A549 (cell line): Measurements from ENCODE around the gene SCN5A.

Source experiments
- EP300 ChIP-seq, 2 experiments: fragments of >200 bp; sonication (Bioruptor Twin); formaldehyde crosslinking; IDR thresholded peaks; 2 replicates in 1 of 2; 3 replicates in 1 of 2; pipeline ENCODE4 v1.6.1; 2016 to 2017
- PHF8 ChIP-seq: fragments of 200-600 bp; sonication (generic); IDR thresholded peaks from 2 replicates; pipeline ENCODE4 v1.6.1; 2016; ENCODE audit warnings: low read depth, mild to moderate bottlenecking, antibody characterized with exemption, moderate library complexity, borderline replicate concordance
- POLR2A ChIP-seq: IDR thresholded peaks from 2 replicates; pipeline ENCODE4 v1.6.1; 2012; ENCODE audit warnings: mild to moderate bottlenecking, low read length
- RAD21 ChIP-seq, 2 experiments: fragments of >200 bp in 1 of 2; sonication (Bioruptor Twin) in 1 of 2; formaldehyde crosslinking in 1 of 2; IDR thresholded peaks in 1 of 2; conservative IDR thresholded peaks in 1 of 2; 2 replicates in 1 of 2; 3 replicates in 1 of 2; pipeline ENCODE4 v1.6.1; 2012 to 2018; ENCODE audit warnings: inconsistent platforms in 1 of 2
- RFX5 ChIP-seq: fragments of 450-650 bp; IDR thresholded peaks from 2 replicates; pipeline ENCODE4 v1.7.1; 2014; ENCODE audit warnings: antibody characterized with exemption, mild to moderate bottlenecking, moderate library complexity
- SMC3 ChIP-seq: fragments of >200 bp; sonication (Bioruptor Twin); formaldehyde crosslinking; IDR thresholded peaks from 3 replicates; pipeline ENCODE4 v1.6.1; 2018; ENCODE audit warnings: inconsistent platforms
- ZFP36 ChIP-seq: fragments of 450-650 bp; IDR thresholded peaks from 2 replicates; pipeline ENCODE4 v1.6.1; 2014; ENCODE audit warnings: borderline replicate concordance; ENCODE audit not compliant: partially characterized antibody
- TF ChIP-seq, protein P1 (sequence below): fragments of >200 bp; sonication (Bioruptor Twin); formaldehyde crosslinking; IDR thresholded peaks from 3 replicates; pipeline ENCODE4 v1.5.1; 2016

DNA sequence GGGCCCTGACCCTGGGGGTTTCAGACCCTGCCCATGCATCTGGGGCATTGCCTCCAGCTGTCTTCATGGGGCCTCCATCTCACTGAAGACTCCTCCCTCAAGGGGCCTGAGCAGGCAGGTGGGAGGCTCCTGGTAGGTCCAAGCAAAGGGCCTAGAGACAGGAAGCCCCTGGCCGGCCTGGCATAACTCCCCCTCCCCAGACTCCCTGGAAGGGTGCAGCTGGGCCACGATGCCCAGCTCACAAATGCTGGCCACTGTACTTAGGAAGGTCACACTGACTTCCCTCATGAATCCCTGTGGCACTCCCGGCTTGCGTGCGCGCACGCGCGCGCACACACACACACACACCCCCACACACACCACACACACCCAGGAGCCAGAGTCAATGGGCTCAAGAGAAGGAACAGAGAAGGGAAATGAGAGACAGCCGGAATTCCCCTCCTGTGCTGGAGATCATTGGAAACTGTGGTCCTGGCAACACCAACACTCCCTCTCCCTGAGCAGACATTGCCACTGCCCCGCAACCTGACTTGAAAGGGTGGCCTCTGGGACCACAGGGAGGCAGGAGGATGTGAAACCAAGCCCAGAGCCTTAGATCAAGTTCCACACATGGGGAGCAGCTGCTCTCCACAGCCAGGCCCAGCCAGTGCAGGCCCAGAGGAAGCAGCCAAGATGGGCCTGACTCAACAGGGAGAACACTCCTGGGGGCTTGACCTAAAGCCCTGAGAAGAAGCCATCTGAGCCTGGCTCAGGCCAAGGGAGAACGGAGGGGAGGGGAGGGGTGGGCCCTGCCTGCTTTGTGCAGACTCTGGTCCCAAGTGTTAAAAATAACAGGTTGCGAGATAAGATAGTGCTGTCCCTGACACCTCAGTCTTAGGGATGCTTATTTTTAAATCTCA is 69.7 kb downstream of the SCN5A start:
- TF ChIP-seq, protein P1, sequence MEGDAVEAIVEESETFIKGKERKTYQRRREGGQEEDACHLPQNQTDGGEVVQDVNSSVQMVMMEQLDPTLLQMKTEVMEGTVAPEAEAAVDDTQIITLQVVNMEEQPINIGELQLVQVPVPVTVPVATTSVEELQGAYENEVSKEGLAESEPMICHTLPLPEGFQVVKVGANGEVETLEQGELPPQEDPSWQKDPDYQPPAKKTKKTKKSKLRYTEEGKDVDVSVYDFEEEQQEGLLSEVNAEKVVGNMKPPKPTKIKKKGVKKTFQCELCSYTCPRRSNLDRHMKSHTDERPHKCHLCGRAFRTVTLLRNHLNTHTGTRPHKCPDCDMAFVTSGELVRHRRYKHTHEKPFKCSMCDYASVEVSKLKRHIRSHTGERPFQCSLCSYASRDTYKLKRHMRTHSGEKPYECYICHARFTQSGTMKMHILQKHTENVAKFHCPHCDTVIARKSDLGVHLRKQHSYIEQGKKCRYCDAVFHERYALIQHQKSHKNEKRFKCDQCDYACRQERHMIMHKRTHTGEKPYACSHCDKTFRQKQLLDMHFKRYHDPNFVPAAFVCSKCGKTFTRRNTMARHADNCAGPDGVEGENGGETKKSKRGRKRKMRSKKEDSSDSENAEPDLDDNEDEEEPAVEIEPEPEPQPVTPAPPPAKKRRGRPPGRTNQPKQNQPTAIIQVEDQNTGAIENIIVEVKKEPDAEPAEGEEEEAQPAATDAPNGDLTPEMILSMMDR: no peak
- TF ChIP-seq PHF8 (no peak), EP300 (IDR thresholded peaks at IDR 0.05) (no peak), RAD21 (conservative IDR thresholded peaks at IDR 0.05 in 1 of 2, IDR thresholded peaks at IDR 0.05 in 1 of 2) (no peak), RFX5 (no peak), ZFP36 (no peak), POLR2A (no peak), SMC3 (no peak)
